ENCODE results near the gene RNF213.

The RNF213 gene

DNA sequence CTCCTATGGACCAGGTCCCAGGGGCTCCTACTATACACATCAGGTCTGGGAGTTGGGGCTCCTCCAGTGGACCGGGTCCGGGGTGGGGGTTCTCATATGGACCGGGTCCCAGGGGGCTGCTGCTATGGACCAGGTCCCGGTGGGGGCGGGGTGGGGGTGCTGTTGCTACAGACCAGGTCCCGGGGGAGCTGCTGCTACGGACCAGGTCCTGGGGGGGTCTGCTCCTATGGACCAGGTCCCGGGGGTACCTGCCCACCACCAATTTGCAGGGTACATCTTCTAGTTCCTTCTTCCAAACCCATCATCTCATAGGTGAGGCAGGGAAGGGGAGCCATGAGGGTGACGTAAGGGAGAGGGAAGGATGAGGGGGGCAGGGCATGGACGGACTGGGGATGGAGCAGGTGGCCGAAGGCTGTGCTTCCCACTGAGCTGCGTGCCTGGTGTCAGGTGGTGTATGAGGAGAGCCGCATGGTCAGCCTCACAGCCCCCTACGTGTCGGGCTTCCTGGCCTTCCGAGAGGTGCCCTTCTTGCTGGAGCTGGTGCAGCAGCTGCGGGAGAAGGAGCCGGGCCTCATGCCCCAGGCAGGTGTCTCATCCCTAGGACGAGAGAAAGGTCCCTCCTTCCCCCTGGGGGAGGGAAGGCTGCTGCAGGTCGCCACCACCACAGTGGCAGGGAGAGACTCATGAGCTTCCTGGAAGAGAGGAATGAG is 160.9 kb downstream of the RNF213 start:
- no peak for DNase-seq (ENCODE audit: low read depth)

DNA sequence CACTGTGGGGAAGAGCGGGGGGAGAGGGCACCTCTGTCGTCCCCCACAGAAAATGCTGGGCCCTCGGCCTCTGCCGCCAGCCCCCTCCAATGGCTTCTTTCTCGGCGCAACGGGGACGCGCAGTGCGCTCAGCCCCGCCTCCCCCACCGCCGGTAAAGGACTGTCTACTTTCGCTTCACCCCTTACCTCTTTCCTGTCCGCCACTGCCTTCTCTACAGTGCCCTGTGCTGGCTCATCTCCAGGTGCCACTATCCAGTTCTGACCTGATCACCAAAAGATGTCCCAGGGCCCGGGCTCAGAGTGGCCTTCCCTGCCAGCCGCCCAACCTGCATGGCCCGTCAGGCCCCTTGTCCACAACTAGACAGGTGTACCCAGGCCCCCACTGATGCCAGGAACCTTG is 161.6 kb downstream of the RNF213 start:
- no peak for DNase-seq (ENCODE audit: low read depth)

DNA sequence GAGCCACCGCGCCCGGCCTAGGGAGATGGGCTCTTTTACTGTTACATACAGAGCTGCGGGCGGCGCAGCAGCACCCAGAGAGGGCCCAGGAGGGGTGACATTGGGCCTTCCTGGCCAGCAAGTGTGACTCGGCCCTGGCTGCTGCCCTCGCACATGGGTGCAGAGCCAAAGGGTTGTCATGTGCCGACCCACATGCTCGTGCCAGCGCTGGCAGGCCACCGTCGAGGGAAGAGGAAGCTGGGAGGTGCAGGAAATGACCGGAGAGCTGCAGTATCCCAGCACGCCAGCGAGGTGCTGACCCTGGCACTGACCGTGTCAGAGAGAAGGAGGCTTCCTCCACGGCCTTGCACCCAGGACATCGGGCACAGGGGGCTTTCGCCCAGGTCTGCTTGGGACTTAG is 162.3 kb downstream of the RNF213 start:
- no peak for DNase-seq (ENCODE audit: low read depth)

DNA sequence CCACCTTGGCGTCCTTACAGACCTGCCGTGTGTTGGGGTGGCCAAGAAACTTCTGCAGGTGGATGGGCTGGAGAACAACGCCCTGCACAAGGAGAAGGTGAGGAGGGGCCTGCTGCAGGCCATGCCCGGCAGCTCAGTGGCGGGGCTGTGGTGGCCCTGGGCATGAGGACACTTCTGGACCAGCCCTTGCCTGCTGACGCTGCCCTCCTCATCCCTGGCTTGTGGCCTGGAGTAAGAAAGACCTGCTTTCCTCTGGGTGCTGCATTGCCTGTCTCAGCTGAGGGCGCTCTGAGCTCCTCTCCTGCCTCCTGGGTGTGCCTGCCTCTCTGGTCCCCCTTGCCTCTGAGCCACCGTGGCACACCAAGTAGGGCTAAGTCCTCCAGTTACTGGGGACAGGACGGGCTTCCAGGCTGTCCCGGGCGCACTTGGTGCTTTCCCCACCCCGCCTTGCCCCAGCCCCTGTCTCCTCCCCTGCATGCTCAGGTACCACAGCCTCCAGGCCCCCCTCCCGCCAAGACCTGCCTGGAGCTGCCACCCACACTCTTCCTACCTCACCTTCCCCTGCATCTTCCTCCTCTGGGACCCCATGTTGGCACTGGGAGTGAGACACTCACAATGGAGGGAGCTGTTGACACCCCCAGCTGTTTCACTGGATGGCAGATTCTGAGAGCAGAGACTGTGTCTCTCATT is 163.0 kb downstream of the RNF213 start:
- DNase-seq (ENCODE audit: low read depth), result no peak

DNA sequence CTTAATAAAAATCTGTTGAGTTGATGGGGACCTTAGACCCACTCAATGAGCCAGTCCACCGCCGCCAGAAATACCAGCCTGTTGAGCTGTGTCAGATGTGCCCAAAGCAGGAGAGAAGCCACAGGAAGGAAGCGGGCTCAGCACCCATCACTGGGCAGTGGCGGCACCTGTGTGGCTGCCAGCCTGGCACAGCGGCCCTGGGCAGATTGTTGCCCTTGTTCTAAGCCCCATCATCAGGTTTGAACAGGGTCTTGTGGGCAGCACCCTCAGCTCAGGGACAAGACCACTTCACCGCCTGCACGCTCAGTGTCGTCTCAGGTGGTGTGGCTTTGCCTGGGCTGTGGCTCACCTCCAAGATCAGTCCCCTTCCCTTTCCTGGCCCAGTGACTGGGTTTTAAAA is 163.6 kb downstream of the RNF213 start:
- DNase-seq (ENCODE audit: low read depth), result no peak

DNA sequence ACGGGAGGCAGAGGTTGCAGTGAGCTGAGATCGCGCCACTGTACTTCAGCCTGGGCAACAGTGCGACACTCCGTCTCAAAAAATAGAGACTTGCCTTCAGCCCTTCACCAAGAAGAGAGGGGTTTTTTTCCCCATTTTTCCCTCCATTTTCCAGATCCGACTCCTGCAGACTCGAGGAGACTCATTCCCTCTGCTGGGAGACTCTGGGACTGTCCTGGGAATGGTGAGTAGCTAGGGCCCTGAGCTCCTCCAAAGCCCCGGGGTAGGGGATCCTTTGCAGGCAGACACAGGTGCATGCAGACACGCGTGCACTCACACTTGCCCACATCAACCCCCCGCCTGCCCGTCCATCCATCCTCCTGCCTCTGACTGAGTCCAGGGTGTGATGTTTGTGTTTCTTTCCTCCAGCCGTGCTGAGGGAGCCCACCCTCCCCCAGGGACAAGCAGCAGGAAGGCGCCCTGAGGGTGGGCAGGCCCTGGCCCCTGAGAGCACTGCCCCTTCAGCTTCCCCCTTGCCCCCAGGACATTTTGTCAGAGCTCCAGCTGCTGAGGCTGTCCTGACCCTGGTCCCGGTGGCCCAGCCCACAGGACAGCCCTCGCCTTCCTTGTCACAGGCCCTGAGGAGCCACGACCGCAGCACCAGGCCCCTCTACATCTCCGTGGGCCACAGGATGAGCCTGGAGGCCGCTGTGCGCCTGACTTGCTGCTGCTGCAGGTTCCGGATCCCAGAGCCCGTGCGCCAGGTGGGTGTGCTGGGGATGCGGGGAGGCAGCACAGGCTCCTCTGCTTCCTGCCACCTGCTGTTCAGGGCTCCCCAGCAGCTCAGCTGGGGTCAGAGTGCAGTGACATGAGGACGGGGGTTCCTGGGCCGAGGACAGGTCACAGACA is 164.5 kb downstream of the RNF213 start:
- no peak for DNase-seq (ENCODE audit: low read depth)

DNA sequence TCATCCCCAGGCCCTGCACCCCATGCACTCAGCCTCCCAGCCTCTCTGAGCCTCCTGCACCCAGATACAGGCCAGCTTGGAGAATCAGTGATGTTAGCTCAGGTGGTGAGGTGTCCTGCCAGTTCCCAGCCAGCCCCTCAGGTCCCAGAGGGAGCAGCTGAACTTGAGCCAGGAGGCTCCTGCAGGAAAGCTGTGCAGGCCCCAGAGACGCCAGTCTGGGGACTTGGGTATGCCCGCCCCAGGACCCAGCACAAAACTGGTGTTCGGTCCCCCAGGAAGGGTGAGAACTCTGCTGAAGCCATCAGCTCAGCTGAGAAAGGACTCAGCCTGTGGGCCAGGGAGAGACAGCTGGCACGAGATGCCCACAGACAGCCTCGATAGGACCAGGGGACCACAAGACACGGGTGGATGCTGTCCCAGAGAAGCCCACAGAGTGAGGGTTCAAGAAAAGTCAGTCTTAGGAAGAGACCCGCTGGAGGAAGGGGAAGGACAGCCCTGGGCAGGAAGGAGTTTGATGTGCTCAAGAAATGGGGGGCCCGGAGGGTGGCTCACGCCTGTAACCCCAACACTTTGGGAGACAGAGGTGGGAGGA is 165.3 kb downstream of the RNF213 start:
- no peak for DNase-seq (ENCODE audit: low read depth)

DNA sequence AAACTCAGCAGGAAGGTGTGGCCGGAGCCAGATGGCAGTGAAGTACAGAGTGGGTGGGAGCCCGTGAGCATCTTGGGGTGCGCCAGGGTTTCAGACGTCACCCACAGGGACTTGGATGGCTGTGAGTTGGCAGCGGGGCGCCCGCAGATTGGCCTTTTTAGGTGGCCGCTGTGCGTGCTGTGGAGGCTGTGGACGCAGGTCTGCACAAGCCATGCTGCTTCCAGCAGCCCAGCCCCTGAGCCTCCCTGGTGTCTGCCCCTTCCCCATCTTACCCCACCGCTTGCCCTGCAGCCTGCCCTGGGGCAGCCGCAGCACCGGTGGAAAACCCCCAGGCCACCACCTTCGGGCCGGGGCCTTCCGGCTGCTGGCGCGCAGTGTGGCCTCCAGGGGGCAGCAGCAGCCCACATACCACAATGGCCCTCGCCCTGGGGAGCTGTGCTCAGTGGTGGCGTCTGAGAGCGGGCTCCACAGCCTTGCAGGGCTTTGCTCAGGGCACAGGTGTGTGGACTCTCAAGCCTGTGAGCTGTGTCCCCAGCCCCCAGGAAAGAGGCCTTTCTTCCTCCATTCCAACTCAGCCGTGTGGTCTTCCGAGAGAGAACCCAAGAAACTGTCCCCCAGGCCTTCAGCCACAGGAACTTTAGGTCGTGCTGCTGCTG is 166.1 kb downstream of the RNF213 start:
- peak; percentile 48 for DNase-seq (ENCODE audit: low read depth)

DNA sequence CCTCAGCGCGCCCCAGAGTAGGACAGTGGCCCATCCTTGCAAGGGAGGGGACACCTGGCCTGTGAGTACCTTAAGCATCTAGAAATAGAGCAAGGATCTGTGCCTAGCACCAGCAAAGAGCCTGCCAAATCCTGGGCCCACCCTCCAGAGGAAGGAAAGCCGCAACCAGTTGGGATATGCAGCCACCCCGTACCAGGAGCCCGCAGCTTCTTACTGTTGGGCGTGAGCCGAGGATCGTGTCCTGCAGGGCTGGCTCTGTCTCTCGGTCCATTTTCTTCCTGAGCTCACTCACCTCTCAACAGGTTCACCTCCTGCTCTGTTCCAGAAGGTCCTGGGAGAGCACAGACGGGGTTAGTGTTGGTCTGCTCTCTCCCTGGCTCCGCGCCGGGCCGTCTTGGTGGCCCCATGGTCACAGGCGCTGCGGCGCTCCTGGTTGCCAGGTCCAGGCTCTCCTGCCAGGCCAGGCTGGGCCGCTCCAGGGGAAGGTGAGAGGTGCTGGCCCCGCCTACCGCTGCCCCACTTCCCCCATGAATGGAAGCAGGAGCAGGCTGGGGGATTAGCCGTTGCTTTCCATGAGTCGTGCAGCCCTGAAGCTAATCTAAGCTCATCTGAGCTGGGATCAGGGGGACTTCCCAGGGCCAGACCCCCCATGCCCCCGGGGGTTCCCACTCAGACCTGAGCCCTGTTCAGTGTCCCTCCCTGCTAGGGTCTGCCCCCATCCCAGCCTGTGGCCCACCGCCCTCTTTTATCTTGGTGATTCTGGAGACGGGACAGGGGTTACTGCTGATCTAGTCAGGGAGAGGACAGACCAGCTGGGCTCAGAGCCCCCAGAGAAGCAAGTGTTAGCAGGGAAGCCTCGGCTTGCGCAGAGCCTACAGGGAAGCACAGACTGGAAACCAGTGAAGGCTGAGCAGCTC is 167.0 kb downstream of the RNF213 start:
- no peak for DNase-seq (ENCODE audit: low read depth)

DNA sequence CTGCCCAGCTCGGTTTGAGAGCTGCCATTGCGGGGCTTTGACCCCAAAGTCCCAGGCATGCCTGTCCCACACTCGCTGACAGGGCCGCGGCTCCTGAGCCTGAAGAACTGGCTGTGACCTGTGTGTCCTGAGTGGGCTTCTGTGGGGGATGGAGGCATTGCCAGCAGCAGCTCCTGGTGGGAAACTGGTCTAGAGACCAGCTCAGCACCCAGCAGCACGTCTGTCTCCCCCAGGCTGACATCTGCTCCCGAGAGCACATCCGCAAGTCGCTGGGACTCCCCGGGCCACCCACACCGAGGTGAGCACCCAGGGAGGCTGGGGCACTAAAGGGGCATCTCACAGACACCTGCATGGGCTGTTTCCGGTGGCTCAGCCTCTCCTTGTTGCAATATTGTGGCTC is 167.7 kb downstream of the RNF213 start:
- no peak for DNase-seq (ENCODE audit: low read depth)

DNA sequence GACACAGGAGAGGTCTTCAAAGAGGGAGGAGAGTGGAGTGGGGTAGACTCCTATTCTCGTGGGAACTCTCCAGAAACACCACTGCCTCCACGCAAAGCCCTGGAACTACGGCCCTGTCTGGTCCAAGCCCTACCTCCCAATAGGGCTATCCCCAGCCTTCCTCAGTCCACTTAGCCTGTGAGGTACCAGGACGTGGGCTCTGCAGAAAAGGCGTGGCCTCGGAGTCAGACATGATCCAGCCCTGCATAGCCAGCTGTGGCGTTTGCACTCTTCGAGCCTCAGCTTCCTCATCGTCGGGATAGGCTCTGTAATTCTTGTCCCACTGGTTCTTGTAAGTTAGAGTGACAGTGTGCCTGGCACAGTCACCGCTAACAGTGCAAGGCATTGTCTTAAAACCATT is 168.1 kb downstream of the RNF213 start:
- DNase-seq (ENCODE audit: low read depth), result no peak

DNA sequence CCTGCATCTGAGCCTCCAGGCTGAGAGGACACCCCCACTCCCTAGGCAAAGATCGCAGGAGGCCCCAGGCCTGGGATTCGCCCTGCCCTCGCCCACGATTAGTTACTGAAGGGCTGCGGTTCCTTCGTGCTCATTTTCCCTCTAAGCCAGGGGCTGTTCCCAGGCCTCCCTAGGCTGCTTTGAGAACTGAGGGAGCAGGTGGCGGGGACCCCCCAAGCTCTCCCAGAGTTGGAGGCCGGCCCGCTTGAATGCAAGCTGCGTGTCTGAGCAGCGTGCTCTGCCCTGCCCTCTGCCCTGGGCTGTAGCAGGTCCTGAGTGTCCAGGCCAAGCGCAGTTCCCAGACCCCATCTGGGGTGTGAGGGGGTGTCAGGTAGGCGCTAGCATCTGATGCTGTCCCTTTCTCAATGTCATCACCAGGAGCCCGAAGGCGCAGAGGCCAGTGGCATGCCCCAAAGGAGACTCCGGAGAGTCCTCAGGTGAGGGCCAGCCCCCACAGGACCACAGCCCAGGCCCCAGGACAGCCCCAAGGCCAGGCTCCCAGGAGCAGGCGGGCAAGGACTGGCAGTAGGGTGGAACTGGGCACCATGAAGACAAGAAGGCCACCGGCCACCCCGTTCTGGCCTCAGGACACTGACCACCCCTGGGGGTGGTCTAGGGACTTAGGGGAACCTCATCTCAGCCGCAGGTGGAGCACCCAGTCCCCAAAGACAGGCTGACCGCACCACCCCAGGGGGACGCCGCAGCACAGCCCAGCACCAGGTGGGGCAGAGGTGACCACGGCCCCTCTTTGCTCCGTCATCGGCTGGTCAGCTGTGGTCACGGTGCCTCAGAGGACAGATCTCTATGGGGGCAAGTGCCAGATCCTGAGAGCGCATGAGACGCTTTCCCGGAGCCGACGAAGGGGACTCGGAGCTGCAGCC is 169.0 kb downstream of the RNF213 start:
- no peak for DNase-seq (ENCODE audit: low read depth)

DNA sequence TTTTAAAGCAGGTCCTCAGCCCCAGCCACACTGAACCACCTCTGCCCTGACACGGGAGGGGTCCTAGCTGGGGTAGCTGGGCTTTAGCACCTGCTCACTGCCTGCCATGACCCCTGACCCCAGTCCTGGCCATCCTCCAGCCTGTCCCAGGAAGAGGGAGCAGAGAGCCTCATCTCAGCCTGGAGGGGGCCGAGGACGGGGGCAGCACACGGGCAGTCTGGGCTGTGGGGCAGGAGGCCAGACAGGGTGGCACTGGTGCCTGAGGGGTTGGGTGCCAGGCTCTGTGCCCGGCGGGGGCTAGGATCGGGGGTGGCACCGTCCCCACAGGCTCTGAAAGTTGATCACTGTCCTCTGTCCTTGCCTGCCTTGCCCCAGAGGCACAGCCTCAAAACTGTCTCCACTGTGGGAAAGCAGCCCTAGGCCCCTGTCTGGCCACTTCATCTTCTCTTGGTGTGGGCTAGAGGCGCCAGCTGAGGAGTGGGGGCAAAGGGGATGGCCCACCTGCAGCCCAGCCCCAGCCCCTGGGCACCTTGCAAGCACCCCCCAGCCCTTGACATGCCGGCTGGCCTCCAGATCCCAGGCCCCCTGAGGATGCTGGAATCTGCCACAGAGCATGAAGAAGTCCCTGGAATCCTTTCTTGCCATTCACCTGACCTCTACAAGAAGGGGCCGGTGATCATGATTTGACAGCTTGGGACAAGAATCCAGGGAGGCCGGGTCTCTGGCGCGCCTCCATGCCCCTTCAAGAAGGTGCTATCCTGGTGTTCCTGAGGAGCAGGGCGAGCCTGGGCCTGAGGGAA is 170.0 kb downstream of the RNF213 start:
- DNase-seq (ENCODE audit: low read depth), result no peak

DNA sequence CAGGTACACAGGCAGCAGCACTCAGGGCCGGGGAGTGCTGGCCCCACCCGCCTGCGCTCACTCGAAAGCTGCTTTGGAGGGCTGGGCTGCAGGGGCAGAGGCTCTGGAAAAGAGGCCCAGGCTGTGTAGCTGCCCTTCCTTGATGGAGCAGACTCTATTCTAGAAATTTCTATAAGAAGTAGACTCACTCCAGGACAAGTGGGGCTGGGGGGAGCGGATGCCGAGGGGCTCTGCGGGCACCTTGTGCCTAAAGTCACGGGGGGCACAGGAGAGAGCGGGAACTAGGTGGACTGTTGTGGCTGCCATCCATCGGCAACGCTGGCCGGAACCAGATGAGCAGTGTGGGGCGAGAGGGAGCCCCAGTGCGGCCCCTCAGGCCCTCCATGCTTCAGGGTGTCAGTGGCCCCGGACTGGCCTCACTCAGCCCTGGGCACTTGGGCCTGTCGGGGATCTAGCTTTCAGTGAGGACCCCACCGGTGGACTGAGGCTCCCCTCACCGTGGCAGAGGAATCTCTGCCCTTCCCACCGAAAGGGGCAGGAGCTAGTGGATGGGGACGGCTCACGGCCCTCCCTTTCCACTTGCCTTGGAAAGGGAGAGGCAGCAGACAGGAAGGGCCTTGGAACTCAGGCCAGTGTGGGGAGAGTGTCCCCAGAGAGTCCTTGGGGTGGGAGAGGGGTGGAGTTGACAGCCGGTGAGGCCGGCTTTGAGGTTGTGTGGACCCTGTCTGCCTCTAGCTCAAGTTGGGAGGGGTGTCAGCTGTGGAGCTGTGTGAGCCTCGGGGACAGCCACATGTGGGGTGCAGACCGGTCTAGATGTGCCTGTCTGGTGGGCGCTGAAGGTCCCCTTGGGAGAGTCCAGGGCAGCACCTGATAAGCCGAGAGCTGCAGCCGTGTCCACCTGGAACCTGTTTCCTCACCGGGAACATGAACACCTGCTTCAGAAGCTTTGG is 170.9 kb downstream of the RNF213 start:
- DNase-seq (ENCODE audit: low read depth), result no peak

DNA sequence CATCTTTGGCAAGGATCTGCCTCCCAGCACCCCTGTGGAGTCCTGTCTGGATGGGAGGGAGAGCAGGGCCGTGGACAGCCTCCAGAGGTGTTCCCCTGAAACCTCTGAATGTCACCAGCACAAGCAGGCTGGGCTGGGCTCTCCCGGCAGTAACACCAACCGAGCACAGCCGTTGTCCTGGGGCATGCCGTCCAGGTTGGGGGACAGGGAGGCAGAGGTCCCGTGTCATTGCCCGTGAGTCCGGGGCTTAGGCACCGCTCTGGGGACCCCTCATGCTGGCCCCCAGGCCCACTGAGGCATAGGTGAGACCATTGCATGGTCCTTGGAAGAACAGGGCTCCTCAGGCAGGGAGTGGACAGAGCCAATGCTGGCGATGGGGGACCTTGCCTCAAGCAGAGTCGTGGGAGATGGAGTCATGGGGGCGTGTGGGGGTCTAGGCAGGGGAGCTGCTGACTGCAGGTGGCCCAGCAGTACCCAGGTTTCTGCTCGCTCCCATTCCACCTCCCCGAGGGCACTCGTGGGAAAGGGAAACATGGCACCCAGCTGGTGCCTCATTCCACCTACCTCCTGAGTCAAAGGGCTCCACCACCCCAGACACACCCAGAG is 171.8 kb downstream of the RNF213 start:
- no peak for DNase-seq (ENCODE audit: low read depth)

DNA sequence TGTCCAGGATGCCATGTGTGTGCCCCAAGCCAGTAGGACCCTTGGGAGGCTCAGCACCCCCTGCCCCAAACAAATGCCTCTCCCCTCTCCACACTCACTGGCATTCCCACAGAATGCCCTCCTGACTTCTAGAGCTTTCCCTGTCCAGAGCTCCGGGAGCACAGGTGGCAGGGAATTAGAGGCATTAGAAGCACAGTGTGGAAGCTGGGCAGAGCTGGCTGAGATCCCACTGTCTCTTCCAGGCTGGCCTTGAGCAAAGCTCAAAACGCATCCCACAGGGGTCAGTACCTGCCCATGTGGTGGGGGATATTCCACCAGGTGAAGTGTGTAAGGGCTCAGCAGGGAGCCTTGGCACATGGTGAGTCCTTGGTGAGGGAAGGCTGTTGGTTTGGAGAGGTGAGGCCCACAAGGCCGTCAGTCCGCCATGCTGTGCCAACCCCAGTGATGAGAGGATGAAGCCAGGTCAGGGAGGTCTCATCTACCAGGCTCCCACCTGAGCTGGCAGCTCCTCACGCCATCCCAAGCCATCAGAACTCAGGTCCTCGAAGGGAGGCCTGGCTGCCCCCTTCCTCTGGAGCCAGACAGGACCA is 172.4 kb downstream of the RNF213 start:
- no peak for DNase-seq (ENCODE audit: low read depth)

Data from iris pigment epithelial cell (primary cell).